Gastrocnemius medialis (tissue), 4 donors: ENCODE measurements around the gene NPBWR2.

Experiments used
- POLR2A ChIP-seq, 2 donors: fragments of 450-650 bp; IDR thresholded peaks; one replicate each; pipeline ENCODE4 v1.6.1; 2017; ENCODE audit warnings: antibody characterized with exemption in 2 of 2, mild to moderate bottlenecking in 2 of 2, moderate library complexity in 2 of 2
- TF ChIP-seq, protein P1 (sequence below), 5 experiments: fragments of 450-650 bp in 3 of 5; fragments of 200-600 bp in 2 of 5; sonication (generic) in 2 of 5; IDR thresholded peaks in 4 of 5; conservative IDR thresholded peaks in 1 of 5; 1 replicate in 4 of 5; 2 replicates in 1 of 5; pipeline ENCODE4 v1.5.1; 2016 to 2019; ENCODE audit warnings: antibody characterized with exemption in 5 of 5, mild to moderate bottlenecking in 3 of 5, moderate library complexity in 3 of 5

DNA sequence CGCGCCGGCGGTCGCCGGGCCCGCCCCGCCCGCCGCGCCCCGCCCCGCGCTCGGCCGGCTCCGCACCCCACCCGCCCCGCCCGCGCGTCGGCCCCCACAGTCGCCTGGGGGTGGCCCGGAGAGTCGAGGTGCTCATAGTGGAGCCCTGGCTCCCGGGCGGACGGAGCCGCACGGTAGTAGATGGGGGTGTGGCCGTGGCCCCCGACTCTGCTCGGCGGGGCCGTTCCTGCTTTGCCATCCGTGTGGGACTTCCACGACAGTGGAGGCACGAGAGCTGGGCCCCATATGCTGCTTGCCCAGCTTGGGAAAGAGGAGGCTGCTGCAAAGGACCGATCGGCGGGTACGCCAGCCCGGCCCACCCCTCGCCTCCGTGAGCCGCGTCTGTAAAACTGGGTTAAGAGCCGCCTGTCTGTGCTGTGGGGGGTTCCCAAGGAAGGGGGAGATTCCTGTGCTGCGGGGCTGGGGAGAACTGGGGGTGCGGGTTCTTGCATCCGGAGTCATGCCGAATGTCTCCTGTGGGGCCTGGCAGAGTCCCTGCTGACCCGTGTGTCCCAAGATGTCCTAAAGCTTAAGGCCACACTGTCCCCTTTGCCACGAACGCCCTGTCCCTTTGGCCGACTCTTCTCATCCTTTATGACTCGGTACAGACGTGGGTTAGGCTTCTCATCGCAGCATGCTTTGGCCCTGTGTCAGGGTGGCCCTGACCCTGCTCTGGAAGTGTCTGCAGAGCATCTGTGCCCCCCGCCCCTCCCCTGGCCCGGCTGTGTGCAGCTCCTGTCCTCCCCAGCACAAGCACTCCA is 27.2 kb downstream of the NPBWR2 start, which contains the start of gene OPRL1:
- TF ChIP-seq, protein P1, sequence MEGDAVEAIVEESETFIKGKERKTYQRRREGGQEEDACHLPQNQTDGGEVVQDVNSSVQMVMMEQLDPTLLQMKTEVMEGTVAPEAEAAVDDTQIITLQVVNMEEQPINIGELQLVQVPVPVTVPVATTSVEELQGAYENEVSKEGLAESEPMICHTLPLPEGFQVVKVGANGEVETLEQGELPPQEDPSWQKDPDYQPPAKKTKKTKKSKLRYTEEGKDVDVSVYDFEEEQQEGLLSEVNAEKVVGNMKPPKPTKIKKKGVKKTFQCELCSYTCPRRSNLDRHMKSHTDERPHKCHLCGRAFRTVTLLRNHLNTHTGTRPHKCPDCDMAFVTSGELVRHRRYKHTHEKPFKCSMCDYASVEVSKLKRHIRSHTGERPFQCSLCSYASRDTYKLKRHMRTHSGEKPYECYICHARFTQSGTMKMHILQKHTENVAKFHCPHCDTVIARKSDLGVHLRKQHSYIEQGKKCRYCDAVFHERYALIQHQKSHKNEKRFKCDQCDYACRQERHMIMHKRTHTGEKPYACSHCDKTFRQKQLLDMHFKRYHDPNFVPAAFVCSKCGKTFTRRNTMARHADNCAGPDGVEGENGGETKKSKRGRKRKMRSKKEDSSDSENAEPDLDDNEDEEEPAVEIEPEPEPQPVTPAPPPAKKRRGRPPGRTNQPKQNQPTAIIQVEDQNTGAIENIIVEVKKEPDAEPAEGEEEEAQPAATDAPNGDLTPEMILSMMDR (IDR thresholded peaks at IDR 0.05 in 4 of 5, conservative IDR thresholded peaks at IDR 0.05 in 1 of 5), result no peak
- TF ChIP-seq POLR2A (IDR thresholded peaks at IDR 0.05), result no peak
